Measurements from ENCODE around the gene ALPL. TPM values are rescaled to one million over a fixed set of nuclear protein-coding genes. Genes with fewer than 3 reads are reported as not detected.

ALPL gene
- total RNA-seq, 1 experiment from 2014 or later, result 140 TPM

- ATAC-seq (peak; percentile 7), DNase-seq (ENCODE audit: low spot score) (no peak)
- Mint-ChIP-seq H3K27ac (no peak overlapping the region), H3K9me3 (no peaks in the 10 kb centered on the region), H3K4me1 (peaks cover 24% of the 10 kb centered on the region), H3K27me3 (ENCODE audit: low read depth) (peaks cover 23% of the 10 kb centered on the region), H3K4me3 (peak overlapping the region; percentile 69), H3K36me3 (no peaks in the 10 kb centered on the region)
- CTCF ChIA-PET, result interaction anchor here (0.7 to 1.9 kb wide), 4 partner anchors 11 to 390 kb away, joined by 3 to 8 read pairs (median 4); no protein-coding TSS in a partner anchor
- TF ChIP-seq ZNF396 (CRISPR knock-in tag; IDR thresholded peaks at IDR 0.05; ENCODE audit: borderline replicate concordance) (no peak), RORB (CRISPR knock-in tag; IDR thresholded peaks at IDR 0.05) (no peak), HMGXB4 (CRISPR knock-in tag; IDR thresholded peaks at IDR 0.05) (no peak), ATF1 (CRISPR knock-in tag; IDR thresholded peaks at IDR 0.05) (no peak), FOXJ3 (CRISPR knock-in tag; IDR thresholded peaks at IDR 0.05; ENCODE audit: borderline replicate concordance) (no peak)
- POLR2A ChIA-PET, result interaction anchor here (0.5 to 1.0 kb wide), 3 partner anchors 14 to 412 kb away, joined by 3 read pairs; no protein-coding TSS in a partner anchor
Measured at GRCh38 chr1:21621761-21622436, 112.7 kb downstream of the ALPL start.

- ATAC-seq, result peak; percentile 73
- ChIA-PET CTCF (interaction anchor here (0.6 to 1.9 kb wide), 5 partner anchors 12 to 390 kb away, joined by 3 to 8 read pairs (median 4); no protein-coding TSS in a partner anchor), POLR2A (interaction anchor here (0.5 to 0.6 kb wide), 2 partner anchors 94 to 411 kb away, joined by 3 read pairs; no protein-coding TSS in a partner anchor)
- DNase-seq (ENCODE audit: low spot score), result peak; percentile 64
- peaks cover 24% of the 10 kb centered on the region for H3K4me1 Mint-ChIP-seq
- peak overlapping the region; percentile 74 for H3K4me3 Mint-ChIP-seq
- no peaks in the 10 kb centered on the region for H3K9me3 Mint-ChIP-seq
- H3K27me3 Mint-ChIP-seq (ENCODE audit: low read depth), result peaks cover 23% of the 10 kb centered on the region
- TF ChIP-seq SOX15 (CRISPR knock-in tag; IDR thresholded peaks at IDR 0.05), result no peak
- no peak for TF ChIP-seq TEAD4 (CRISPR knock-in tag; IDR thresholded peaks at IDR 0.05)
- TF ChIP-seq ZNF416 (CRISPR knock-in tag; IDR thresholded peaks at IDR 0.05), result no peak
- TF ChIP-seq FOXJ3 (CRISPR knock-in tag; IDR thresholded peaks at IDR 0.05; ENCODE audit: borderline replicate concordance), result no peak
- H3K27ac Mint-ChIP-seq, result no peak overlapping the region
- no peaks in the 10 kb centered on the region for H3K36me3 Mint-ChIP-seq
Measured at GRCh38 chr1:21622466-21623315, 113.5 kb downstream of the ALPL start.

GRCh38 chr1:21623410-21623961, 114.3 kb downstream of the ALPL start:
- H3K36me3 Mint-ChIP-seq, result no peaks in the 10 kb centered on the region
- CTCF ChIA-PET, result interaction anchor here (0.6 to 1.9 kb wide), 2 partner anchors 14 to 28 kb away, joined by 3 to 8 read pairs; no protein-coding TSS in a partner anchor
- H3K27me3 Mint-ChIP-seq (ENCODE audit: low read depth), result peaks cover 23% of the 10 kb centered on the region
- H3K27ac Mint-ChIP-seq, result no peak overlapping the region
- no peak for DNase-seq (ENCODE audit: low spot score)
- peaks cover 21% of the 10 kb centered on the region for H3K4me1 Mint-ChIP-seq
- POLR2A ChIA-PET, result no interaction called here
- TF ChIP-seq JAZF1 (CRISPR knock-in tag; IDR thresholded peaks at IDR 0.05) (no peak), GABPB1 (CRISPR knock-in tag; IDR thresholded peaks at IDR 0.05) (peak; percentile 60), NFE2L1 (CRISPR knock-in tag; IDR thresholded peaks at IDR 0.05) (no peak)
- peak overlapping the region; percentile 74 for H3K4me3 Mint-ChIP-seq
- H3K9me3 Mint-ChIP-seq, result no peaks in the 10 kb centered on the region
- ATAC-seq, result no peak

- Mint-ChIP-seq H3K4me1 (peaks cover 20% of the 10 kb centered on the region), H3K27ac (no peak overlapping the region), H3K9me3 (no peaks in the 10 kb centered on the region), H3K36me3 (no peaks in the 10 kb centered on the region), H3K4me3 (no peak overlapping the region), H3K27me3 (ENCODE audit: low read depth) (peaks cover 20% of the 10 kb centered on the region)
- CTCF ChIA-PET, result no interaction called here
- POLR2A ChIA-PET, result no interaction called here
- no peak for ATAC-seq
- no peak for DNase-seq (ENCODE audit: low spot score)
- TF ChIP-seq MYBL2 (CRISPR knock-in tag; IDR thresholded peaks at IDR 0.05) (no peak), NR1H2 (CRISPR knock-in tag; IDR thresholded peaks at IDR 0.05) (no peak), E2F4 (CRISPR knock-in tag; IDR thresholded peaks at IDR 0.05; ENCODE audit: borderline replicate concordance, low read depth) (no peak), ZNF317 (CRISPR knock-in tag; IDR thresholded peaks at IDR 0.05; ENCODE audit: borderline replicate concordance, low read depth) (no peak), TCF7 (CRISPR knock-in tag; IDR thresholded peaks at IDR 0.05; ENCODE audit: low read depth) (no peak), TEAD4 (CRISPR knock-in tag; IDR thresholded peaks at IDR 0.05) (no peak), STAT6 (CRISPR knock-in tag; conservative IDR thresholded peaks at IDR 0.05; ENCODE audit: low read depth) (no peak), ATF1 (CRISPR knock-in tag; IDR thresholded peaks at IDR 0.05) (no peak), CBFB (CRISPR knock-in tag; IDR thresholded peaks at IDR 0.05; ENCODE audit: low read depth) (no peak)
Measured at GRCh38 chr1:21624571-21625389, 115.6 kb downstream of the ALPL start.
